Left lung (tissue), 10 donors: ENCODE measurements around the gene G3BP2. TPM values are rescaled to one million over a fixed set of nuclear protein-coding genes. Genes with fewer than 3 reads are reported as not detected.

Source experiments
- ATAC-seq: fragments of 200-7000 bp; cut with Tn5 transposase; one replicate; pipeline ENCODE4 v1.9.1; 2020; ENCODE audit warnings: moderate library complexity
- DNase-seq, 4 donors: peaks; one replicate each; pipeline ENCODE4 v3.0.0-alpha.2; 2013 to 2020
- H3K27ac ChIP-seq, 2 donors: fragments of 200-600 bp; sonication (generic) in 1 of 2; one replicate each; pipeline versions ENCODE4 v1.5.0 to v1.8.0; 2020 to 2021
- H3K27me3 ChIP-seq, 2 donors: fragments of 200-600 bp; sonication (generic) in 1 of 2; one replicate each; pipeline versions ENCODE4 v1.5.0 to v1.8.0; 2020 to 2021
- H3K36me3 ChIP-seq, 2 donors: fragments of 200-600 bp; sonication (generic) in 1 of 2; one replicate each; pipeline versions ENCODE4 v1.5.0 to v1.8.0; 2020 to 2021
- H3K4me1 ChIP-seq, 2 donors: fragments of 200-600 bp; one replicate each; pipeline ENCODE4 v1.8.0; 2021
- H3K4me3 ChIP-seq, 2 donors: fragments of 200-600 bp; sonication (generic) in 1 of 2; one replicate each; pipeline versions ENCODE4 v1.5.0 to v1.8.0; 2020 to 2021; ENCODE audit warnings: mild to moderate bottlenecking in 1 of 2
- H3K9me3 ChIP-seq, 2 donors: fragments of 200-600 bp; sonication (generic) in 1 of 2; one replicate each; pipeline versions ENCODE4 v1.5.0 to v1.8.0; 2020 to 2021
- CTCF ChIP-seq, 2 donors: fragments of 200-600 bp; sonication (generic) in 1 of 2; IDR thresholded peaks; one replicate each; pipeline versions ENCODE4 v1.5.0 to v1.8.0; 2021; ENCODE audit warnings: antibody characterized with exemption in 2 of 2
- intact Hi-C, 2 donors: fragments of 100-400 bp; cut with DNase I; formaldehyde crosslinking; loops; one replicate each; pipeline versions ENCODE4 v1.11.2 to v1.14.2; 2022
- polyA plus RNA-seq, 6 donors: library from polyadenylated mRNA; unstranded; fragments of 120-200 nt; gene quantifications; one replicate each; pipeline ENCODE4 v1.2.1, GENCODE V29; 2013; ENCODE audit not compliant: insufficient read length in 6 of 6
- total RNA-seq, 2 donors: library from RNA; stranded (reverse); fragmentation: NEBNext Ultra II Directional; extraction: Animal tissue kit (Norgen Biotek cat#: 25700); gene quantifications; one replicate each; pipeline ENCODE4 v1.2.1, GENCODE V29; 2021
- donor health status: DM: no; HTN: yes; CAD: no.
- donor health status: DM: no; HTN: no; CAD: no.

Gene G3BP2
- total and polyA plus RNA-seq, 8 donors: 105 to 136 (median 123) TPM

GRCh38 chr4:75655562-75655961 lies 17.6 kb downstream of the G3BP2 start:
- no peak for ATAC-seq
- intact Hi-C loops: no loop called here
- H3K4me3 ChIP-seq: no peak overlapping the region
- TF ChIP-seq CTCF (IDR thresholded peaks at IDR 0.05): no peak
- peaks cover 0 to 19% of the 10 kb centered on the region in 2 donors for H3K4me1 ChIP-seq
- H3K27ac ChIP-seq: no peak overlapping the region
- H3K36me3 ChIP-seq: peaks cover 0 to 80% of the 10 kb centered on the region in 2 donors
- no peak for DNase-seq
- H3K9me3 ChIP-seq: no peaks in the 10 kb centered on the region
- no peaks in the 10 kb centered on the region for H3K27me3 ChIP-seq

- Histone ChIP-seq H3K4me1 (peaks cover 0 to 19% of the 10 kb centered on the region in 2 donors), H3K27me3 (no peaks in the 10 kb centered on the region), H3K9me3 (no peaks in the 10 kb centered on the region), H3K27ac (no peak overlapping the region), H3K36me3 (peaks cover 0 to 84% of the 10 kb centered on the region in 2 donors), H3K4me3 (no peak overlapping the region)
- TF ChIP-seq CTCF (IDR thresholded peaks at IDR 0.05): no peak
- ATAC-seq (peak; percentile 30), DNase-seq (no peak)
- intact Hi-C loops: no loop called here
Measured at GRCh38 chr4:75654905-75655304, 18.3 kb downstream of the G3BP2 start.

GRCh38 chr4:75653845-75654503 lies 19.2 kb downstream of the G3BP2 start:
- Histone ChIP-seq H3K36me3 (peaks cover 0 to 94% of the 10 kb centered on the region in 2 donors), H3K4me1 (peaks cover 0 to 19% of the 10 kb centered on the region in 2 donors), H3K9me3 (no peaks in the 10 kb centered on the region), H3K27me3 (no peaks in the 10 kb centered on the region), H3K4me3 (no peak overlapping the region), H3K27ac (no peak overlapping the region)
- ATAC-seq (peak; percentile 85), DNase-seq (no peak)
- peak; percentile 23 to 25 for TF ChIP-seq CTCF (IDR thresholded peaks at IDR 0.05)
- intact Hi-C loops: no loop called here

GRCh38 chr4:75644095-75644494 lies 29.1 kb downstream of the G3BP2 start:
- H3K27me3 ChIP-seq: no peaks in the 10 kb centered on the region
- H3K4me1 ChIP-seq: peaks cover 5% of the 10 kb centered on the region in 2 donors
- DNase-seq: no peak
- H3K9me3 ChIP-seq: no peaks in the 10 kb centered on the region
- intact Hi-C loops: no loop called here
- peak; percentile 82 for ATAC-seq
- peaks cover 0 to 56% of the 10 kb centered on the region in 2 donors for H3K36me3 ChIP-seq
- no peak overlapping the region for H3K4me3 ChIP-seq
- no peak for TF ChIP-seq CTCF (IDR thresholded peaks at IDR 0.05)
- peak overlapping the region in 1 of 2 donors; percentile 41 for H3K27ac ChIP-seq

- ATAC-seq (peak; percentile 7), DNase-seq (no peak)
- peaks cover 5 to 10% of the 10 kb centered on the region in 2 donors for H3K4me1 ChIP-seq
- no peak for TF ChIP-seq CTCF (IDR thresholded peaks at IDR 0.05)
- peak overlapping the region in 1 of 2 donors; percentile 41 for H3K27ac ChIP-seq
- no peaks in the 10 kb centered on the region for H3K27me3 ChIP-seq
- H3K36me3 ChIP-seq: peaks cover 0 to 52% of the 10 kb centered on the region in 2 donors
- intact Hi-C loops: no loop called here
- no peaks in the 10 kb centered on the region for H3K9me3 ChIP-seq
- no peak overlapping the region for H3K4me3 ChIP-seq
Measured at GRCh38 chr4:75643651-75644050, 29.6 kb downstream of the G3BP2 start.
